Activated naive CD4-positive, alpha-beta T cell treated with anti-CD3 and anti-CD28 coated beads for 36 hours (primary cell): Measurements from ENCODE around the gene ULBP2. TPM values are rescaled to one million over a fixed set of nuclear protein-coding genes. Genes with fewer than 3 reads are reported as not detected.
"Not testable (repeated sequence)": the region's sequence is repeated elsewhere in the genome, so short reads cannot be mapped to it uniquely, and the experiment has no call there.

ENCODE experiments used
- CTCF ChIA-PET: fragments of 350-600 bp; sonication (Branson Sonifier 250); formaldehyde crosslinking; loops from one replicate; lab custom pipeline; 2021; ENCODE audit warnings: antibody characterized with exemption; lab: Charles Lee
- DNase-seq: peaks from one replicate; pipeline ENCODE4 v3.0.0-alpha.2; 2020
- H3K27ac Mint-ChIP-seq: one replicate; pipeline ENCODE4 v1.8.0; 2021; ENCODE audit warnings: mild to moderate bottlenecking, mixed read lengths
- H3K27me3 Mint-ChIP-seq: one replicate; pipeline ENCODE4 v1.8.0; 2021; ENCODE audit warnings: low read depth, mixed read lengths
- H3K36me3 Mint-ChIP-seq: one replicate; pipeline ENCODE4 v1.8.0; 2021; ENCODE audit warnings: low read depth, mixed read lengths
- H3K4me1 Mint-ChIP-seq: one replicate; pipeline ENCODE4 v1.8.0; 2021; ENCODE audit warnings: low read depth, mixed read lengths
- H3K4me3 Mint-ChIP-seq: one replicate; pipeline ENCODE4 v1.8.0; 2021; ENCODE audit warnings: mild to moderate bottlenecking, moderate library complexity, mixed read lengths
- H3K9me3 Mint-ChIP-seq: one replicate; pipeline ENCODE4 v1.8.0; 2021; ENCODE audit warnings: mixed read lengths
- intact Hi-C: fragments of 100-400 bp; cut with micrococcal nuclease; formaldehyde crosslinking; loops from one replicate; pipeline ENCODE4 v1.15.1; 2023
- total RNA-seq, 2 experiments: library from RNA; stranded (reverse); gene quantifications; one replicate each; pipeline ENCODE4 v1.2.3, GENCODE V29; 2021

The ULBP2 gene
- total RNA-seq, 2 experiments from 2014 or later: 0.69 to 1.4 TPM

DNA sequence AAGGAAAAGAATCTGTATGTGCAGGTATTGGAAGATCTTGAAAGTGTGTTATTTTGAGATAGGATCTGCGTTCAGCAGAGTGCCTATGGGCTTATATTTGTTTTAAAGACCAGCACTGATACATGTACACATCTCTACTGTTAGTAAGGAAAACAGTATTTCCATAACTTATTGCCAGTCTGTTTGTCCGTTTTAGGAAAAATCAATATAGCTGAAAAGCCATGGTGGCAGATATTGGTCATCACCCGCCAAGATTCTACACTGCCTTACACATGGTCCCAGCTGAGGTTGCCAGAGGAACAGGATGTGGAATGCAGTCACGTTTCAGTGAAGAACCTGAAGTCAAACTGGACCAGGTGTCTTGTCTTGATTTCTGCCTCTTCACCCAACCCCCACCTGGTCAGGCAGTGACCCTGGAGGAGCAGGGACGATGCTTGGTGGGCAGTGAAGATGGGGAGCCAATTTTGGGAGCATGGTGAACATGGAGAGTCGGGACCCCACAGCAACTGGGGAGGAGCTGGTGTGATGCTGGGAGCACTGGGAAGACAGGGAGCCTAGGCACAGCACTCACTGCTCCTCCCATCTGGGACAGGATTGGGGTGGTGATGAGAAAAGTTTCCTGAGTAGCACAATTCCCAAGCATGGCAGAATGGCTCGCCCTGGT is 14.0 kb downstream of the ULBP2 start:
- CTCF ChIA-PET: interaction anchor here (0.7 kb wide), 1 partner anchor 33 kb away, joined by 3 read pairs; no protein-coding TSS in a partner anchor
- DNase-seq, H3K4me1 Mint-ChIP-seq, intact Hi-C loops, H3K4me3 Mint-ChIP-seq, H3K9me3 Mint-ChIP-seq, H3K27ac Mint-ChIP-seq, H3K36me3 Mint-ChIP-seq: not testable (repeated sequence)
- peaks cover 65% of the 10 kb centered on the region for H3K27me3 Mint-ChIP-seq

DNA sequence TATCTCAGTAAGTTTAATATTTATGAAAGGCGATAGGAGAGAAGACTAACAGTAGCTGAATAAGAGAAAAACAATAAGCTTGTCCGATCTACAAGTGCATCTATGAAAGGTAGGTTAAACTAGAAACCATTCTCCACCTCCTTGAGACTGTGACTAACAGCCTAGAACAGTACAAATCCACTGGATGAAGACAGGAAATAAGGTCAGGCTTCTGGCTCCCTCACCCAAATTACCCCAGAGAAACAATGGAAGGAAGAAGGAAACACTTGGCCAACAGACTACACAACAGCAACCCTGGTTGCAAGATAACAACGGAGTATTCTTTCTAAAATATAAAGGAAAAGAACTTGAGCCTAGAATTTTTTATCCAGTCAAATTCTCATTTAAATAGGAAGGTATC is 16.3 kb downstream of the ULBP2 start:
- H3K27ac Mint-ChIP-seq, H3K9me3 Mint-ChIP-seq, H3K36me3 Mint-ChIP-seq, DNase-seq, H3K4me3 Mint-ChIP-seq, intact Hi-C loops: not testable (repeated sequence)
- peaks cover 12% of the 10 kb centered on the region for H3K4me1 Mint-ChIP-seq
- CTCF ChIA-PET: interaction anchor here (0.6 to 1.6 kb wide), 2 partner anchors 59 to 121 kb away, joined by 4 to 6 read pairs; no protein-coding TSS in a partner anchor
- peaks cover 59% of the 10 kb centered on the region for H3K27me3 Mint-ChIP-seq

DNA sequence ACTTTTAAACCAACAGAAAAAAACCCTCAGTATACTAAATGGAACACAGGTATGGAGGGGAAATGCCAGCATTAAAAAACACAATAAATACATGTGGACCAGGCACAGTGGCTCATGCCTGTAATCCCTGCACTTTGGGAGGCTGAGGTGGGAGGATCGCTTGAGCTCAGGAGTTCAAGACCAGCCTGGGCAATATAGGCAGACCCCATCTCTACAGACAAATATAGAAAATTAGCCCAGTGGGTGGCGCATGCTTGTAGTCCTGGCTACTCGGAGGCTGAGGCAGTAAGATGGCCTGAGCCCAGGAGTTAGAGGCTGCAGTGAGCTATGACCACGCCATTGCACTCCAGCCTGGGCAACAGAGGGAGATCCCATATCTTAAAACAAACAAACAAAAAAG is 18.0 kb downstream of the ULBP2 start:
- H3K27me3 Mint-ChIP-seq: peaks cover 63% of the 10 kb centered on the region
- H3K4me1 Mint-ChIP-seq: peaks cover 19% of the 10 kb centered on the region
- not testable (repeated sequence) for H3K27ac Mint-ChIP-seq, H3K4me3 Mint-ChIP-seq, H3K36me3 Mint-ChIP-seq, H3K9me3 Mint-ChIP-seq, DNase-seq
- intact Hi-C loops: loop anchor here (2.0 kb wide), 1 partner anchor 57 kb away; no protein-coding TSS in a partner anchor
- CTCF ChIA-PET: interaction anchor here (1.2 to 1.6 kb wide), 2 partner anchors 47 to 57 kb away, joined by 4 to 6 read pairs; no protein-coding TSS in a partner anchor

DNA sequence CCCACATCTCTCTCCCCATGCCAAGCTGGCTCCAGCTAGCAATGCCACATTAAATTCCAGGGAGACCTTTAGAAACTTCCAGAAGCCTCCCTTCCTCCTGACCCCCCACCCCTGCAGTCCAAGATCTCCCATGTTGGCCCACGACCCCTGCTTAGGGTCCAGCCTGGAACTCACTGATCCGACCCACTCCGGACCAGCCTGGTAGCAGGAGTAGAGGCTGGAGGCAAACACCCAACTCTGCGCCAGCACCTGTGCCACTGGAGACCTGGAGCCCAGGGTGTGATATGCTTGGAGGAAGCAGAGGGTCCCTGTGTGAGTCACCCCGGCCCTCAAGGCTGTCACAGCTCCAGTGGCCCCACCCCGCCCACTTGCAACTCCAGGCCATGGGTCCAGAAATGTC is 18.7 kb downstream of the ULBP2 start:
- no peak for DNase-seq
- Mint-ChIP-seq H3K4me3 (no peak overlapping the region), H3K9me3 (no peaks in the 10 kb centered on the region), H3K27me3 (peaks cover 64% of the 10 kb centered on the region), H3K27ac (no peak overlapping the region), H3K4me1 (peaks cover 19% of the 10 kb centered on the region), H3K36me3 (peaks cover 5% of the 10 kb centered on the region)
- CTCF ChIA-PET: interaction anchor here (1.2 to 1.6 kb wide), 2 partner anchors 47 to 56 kb away, joined by 4 to 6 read pairs; no protein-coding TSS in a partner anchor
- intact Hi-C loops: loop anchor here (2.0 kb wide), 1 partner anchor 56 kb away; no protein-coding TSS in a partner anchor

DNA sequence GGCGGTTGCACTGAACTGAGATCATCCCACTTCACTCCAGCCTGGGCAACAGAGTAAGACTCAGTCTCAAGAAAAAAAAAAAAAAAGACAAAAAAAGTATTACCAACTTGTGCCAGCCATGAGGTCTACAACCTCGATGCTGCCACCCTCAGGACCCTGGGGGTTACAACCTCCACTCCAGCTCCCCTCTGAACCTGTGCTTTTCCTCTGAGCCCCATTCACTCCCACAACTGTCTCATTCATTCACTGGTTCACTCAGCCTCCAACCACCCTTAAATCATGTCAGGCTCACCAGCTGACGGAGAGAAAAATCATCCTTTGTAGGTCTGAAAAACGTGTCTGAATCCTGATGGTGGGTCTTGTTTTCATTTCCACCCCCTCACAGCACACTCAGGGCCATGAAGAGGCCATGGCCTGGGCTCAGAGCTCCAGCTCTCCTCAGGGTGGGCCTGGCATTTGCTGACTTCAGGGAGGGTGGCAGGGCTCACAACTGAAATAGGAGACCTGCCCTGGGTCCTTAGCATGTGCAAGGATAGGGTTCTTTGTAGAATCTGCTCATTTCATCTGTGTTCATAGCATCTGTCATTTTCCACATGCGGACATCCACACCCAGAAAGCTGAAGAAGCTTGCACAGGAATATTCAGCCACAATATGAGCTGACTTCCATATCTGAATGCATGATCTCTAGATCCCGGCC is 20.1 kb downstream of the ULBP2 start:
- Mint-ChIP-seq H3K4me3 (no peak overlapping the region), H3K4me1 (peaks cover 19% of the 10 kb centered on the region), H3K9me3 (no peaks in the 10 kb centered on the region), H3K27me3 (peaks cover 59% of the 10 kb centered on the region), H3K27ac (no peak overlapping the region), H3K36me3 (peaks cover 5% of the 10 kb centered on the region)
- peak; percentile 70 for DNase-seq
- CTCF ChIA-PET: interaction anchor here (0.7 to 1.1 kb wide), 4 partner anchors 22 to 74 kb away, joined by 3 to 4 read pairs (median 4); no protein-coding TSS in a partner anchor
- intact Hi-C loops: loop anchor here (2.0 kb wide), 1 partner anchor 55 kb away; no protein-coding TSS in a partner anchor

DNA sequence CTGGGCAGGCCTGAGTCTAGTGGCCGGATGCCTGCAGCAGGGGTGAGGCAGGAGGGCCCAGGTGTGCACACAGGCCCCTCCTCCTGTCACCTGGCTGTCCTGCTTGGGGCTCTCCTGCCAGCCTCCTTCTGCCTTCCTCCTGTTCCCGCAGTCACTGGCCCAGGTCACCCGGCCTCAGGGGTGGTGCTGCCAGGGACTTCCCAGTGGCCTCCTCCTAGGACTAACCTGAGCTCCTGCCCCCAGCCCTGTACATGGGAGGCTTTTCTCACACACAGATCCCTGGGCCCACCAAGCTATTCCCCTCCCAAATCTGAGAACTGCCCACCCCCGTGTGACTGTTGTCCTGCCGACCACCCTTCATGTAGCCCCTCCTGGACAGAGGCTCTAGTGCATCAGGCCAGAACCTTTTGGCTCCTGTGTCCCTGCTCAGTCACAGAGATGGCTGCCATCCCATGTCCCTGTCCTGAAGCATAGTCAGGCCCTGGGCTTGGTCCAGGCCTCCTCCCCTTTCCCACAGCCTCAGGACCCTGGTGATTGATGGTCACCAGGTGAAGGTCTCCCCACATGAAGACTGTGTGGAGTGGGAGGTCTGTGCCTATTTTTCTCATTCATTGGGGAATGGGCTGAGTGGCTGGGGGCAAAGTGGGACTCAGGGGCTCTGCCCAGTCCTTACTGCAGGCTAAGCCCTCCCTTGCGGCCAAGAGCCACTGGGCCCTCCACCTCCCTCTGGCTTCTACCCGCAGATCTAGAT is 20.8 kb downstream of the ULBP2 start:
- H3K36me3 Mint-ChIP-seq: peaks cover 5% of the 10 kb centered on the region
- peak overlapping the region; percentile 90 for H3K4me3 Mint-ChIP-seq
- DNase-seq: no peak
- peaks cover 63% of the 10 kb centered on the region for H3K27me3 Mint-ChIP-seq
- no peak overlapping the region for H3K27ac Mint-ChIP-seq
- H3K4me1 Mint-ChIP-seq: peaks cover 19% of the 10 kb centered on the region
- intact Hi-C loops: loop anchor here (1.0 kb wide), 6 partner anchors 21 to 216 kb away; partner anchors contain the start of gene NUP43
- H3K9me3 Mint-ChIP-seq: no peaks in the 10 kb centered on the region
- CTCF ChIA-PET: interaction anchor here (0.8 to 1.1 kb wide), 3 partner anchors 23 to 75 kb away, joined by 3 to 4 read pairs (median 4); no protein-coding TSS in a partner anchor

DNA sequence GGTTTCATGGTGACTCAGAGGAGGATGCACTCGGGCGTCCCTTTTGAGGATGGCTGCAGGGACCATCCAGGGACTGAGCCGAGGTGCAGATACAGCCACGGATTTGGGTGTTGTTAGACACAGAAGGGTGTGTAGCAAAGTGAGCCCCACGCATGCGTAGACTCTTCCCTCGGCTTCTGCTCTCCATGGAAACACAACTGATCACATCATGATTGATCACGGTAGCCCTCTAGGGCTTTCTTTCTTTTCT is 21.3 kb downstream of the ULBP2 start:
- peak; percentile 65 for DNase-seq
- CTCF ChIA-PET: no interaction called here
- Mint-ChIP-seq H3K9me3 (no peaks in the 10 kb centered on the region), H3K27ac (peak overlapping the region; percentile 77), H3K27me3 (peaks cover 61% of the 10 kb centered on the region), H3K36me3 (peaks cover 5% of the 10 kb centered on the region), H3K4me3 (peak overlapping the region; percentile 90), H3K4me1 (peaks cover 19% of the 10 kb centered on the region)
- intact Hi-C loops: loop anchor here (1.0 kb wide), 6 partner anchors 22 to 217 kb away; partner anchors contain the start of gene NUP43

DNA sequence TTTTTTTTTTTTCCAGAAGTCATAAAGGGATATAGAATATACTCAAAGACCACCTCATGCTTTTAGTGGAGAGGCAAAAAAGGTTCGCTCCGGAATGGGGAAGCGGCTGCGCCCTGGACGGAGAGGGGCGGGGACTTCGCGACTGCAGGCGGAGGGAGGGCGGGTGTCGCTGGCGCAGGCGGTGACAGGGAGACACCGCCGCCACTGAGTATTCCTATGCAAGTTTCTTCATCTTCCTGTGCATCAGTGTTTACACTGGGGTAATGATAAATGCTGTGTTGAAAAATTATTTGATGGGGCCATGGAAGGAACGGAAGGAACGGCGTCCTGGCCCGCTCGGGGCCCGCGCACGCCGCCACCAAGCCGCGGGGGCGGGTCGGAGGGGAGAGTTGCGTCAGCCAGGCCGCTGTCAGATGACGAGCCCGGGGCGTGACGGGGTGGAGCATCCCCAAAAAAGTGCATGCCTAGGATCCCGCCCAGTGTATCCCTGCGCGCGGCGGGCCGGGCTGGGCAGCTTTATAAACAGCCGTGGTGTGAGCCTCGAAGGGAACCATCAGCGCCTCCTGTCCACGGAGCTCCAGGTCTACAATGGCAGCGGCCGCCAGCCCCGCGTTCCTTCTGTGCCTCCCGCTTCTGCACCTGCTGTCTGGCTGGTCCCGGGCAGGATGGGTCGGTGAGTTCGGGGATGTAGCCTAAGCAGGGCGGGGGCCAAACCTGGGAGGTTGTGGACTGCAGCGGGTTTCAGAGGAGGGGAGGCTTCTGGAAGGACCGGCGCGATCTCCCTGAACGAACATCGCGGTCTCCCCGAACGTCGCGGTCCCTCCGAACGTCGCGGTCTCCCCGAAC is 21.9 kb downstream of the ULBP2 start, which contains the start of gene ULBP1:
ULBP1 (plus strand) TSS at position 482 of the 846 bp plus-strand sequence; CDS start at position 589, 107 bp downstream.
- Mint-ChIP-seq H3K4me1 (peaks cover 19% of the 10 kb centered on the region), H3K9me3 (no peaks in the 10 kb centered on the region), H3K27ac (peak within 1 kb of the TSS; percentile 78), H3K4me3 (peak within 1 kb of the TSS; percentile 90), H3K27me3 (peaks cover 63% of the 10 kb centered on the region), H3K36me3 (peaks cover 5% of the 10 kb centered on the region)
- intact Hi-C loops: loop anchor here (1.0 kb wide), 6 partner anchors 22 to 217 kb away; partner anchors contain the start of gene NUP43
- CTCF ChIA-PET: interaction anchor here (0.5 kb wide), 1 partner anchor 938 kb away, joined by 5 read pairs; no protein-coding TSS in a partner anchor
- peak; percentile 93 for DNase-seq

DNA sequence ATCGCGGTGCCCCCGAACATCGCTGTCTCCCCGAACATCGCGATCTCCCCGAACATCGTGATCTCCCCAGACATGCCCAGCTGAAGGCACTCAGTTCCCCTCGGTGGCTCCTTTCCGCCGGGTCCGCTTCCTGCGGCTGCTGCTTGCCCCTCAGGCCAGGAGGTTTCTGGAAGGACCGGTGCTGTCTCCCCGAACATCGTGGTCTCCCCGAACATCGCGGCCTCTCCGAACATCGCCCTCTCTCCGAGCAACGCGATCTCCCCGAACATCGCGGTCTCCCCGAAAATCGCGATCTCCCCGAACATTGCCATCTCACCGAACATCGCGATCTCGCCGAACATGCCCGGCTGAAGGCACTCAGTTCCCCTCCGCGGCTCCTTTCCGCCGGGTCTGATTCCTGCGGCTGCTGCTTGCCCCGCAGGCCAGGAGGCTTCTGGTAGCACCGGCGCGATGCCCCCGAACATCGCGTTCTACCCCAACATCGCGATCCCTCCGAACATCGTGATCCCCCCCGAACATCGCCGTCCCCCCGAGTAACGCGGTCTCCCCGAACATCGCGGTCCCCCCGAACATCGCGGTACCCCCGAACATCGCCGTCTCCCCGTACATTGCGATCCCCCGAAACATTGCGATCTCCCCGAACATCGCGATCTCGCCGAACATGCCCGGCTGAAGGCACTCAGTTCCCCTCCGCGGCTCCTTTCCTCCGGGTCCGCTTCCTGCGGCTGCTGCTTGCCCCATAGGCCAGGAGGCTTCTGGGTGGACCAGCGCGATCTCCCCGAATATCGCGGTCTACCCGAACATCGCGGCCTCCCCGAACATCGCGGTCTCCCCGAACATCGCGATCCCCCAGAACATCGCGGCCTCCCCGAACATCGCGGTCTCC is 22.7 kb downstream of the ULBP2 start:
- CTCF ChIA-PET: interaction anchor here (0.5 to 0.7 kb wide), 2 partner anchors 171 to 937 kb away, joined by 3 to 5 read pairs; no protein-coding TSS in a partner anchor
- intact Hi-C loops: no loop called here
- no peaks in the 10 kb centered on the region for H3K9me3 Mint-ChIP-seq
- H3K27me3 Mint-ChIP-seq: peaks cover 62% of the 10 kb centered on the region
- H3K4me1 Mint-ChIP-seq: peaks cover 19% of the 10 kb centered on the region
- peak overlapping the region; percentile 90 for H3K4me3 Mint-ChIP-seq
- peak overlapping the region; percentile 78 for H3K27ac Mint-ChIP-seq
- DNase-seq: peak; percentile 29
- H3K36me3 Mint-ChIP-seq: peaks cover 5% of the 10 kb centered on the region

DNA sequence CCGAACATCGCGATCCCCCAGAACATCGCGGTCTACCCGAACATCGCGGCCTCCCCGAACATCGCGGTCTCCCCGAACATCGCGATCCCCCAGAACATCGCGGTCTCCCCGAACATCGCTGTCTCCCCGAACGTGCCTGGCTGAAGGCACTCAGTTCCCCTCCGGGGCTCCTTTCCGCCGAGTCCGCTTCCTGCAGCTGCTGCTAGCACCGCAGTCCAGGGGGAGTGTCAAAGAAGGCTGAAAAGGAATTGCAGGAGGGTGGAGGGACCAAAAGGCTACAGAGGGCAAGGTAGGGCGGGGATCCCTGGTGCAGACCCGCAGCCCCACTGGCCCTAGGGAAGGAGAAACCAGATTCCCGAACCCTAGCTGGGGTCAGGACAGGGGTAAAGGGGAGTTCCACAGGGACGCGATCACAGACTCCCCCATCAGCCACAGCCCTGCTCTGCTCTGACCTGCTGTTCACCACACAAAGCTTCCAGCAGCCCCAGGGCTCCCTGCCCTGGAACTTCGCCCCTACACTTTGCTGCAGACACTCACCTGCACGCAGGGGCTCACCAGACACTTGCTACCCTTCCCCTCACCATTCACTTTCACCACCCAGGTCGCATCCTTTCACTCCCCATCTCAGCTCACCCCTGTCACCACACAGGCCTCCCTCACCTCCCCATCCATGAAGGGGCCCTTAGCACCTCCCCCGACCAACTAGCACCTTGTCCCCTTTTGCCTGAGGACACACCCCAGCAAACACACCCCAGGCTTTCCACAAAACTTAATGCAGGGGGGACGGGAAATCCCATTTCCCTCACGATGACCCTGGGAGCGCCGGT is 23.6 kb downstream of the ULBP2 start:
- Mint-ChIP-seq H3K27me3 (peaks cover 64% of the 10 kb centered on the region), H3K9me3 (no peaks in the 10 kb centered on the region), H3K27ac (no peak overlapping the region), H3K4me1 (peaks cover 19% of the 10 kb centered on the region), H3K36me3 (peaks cover 5% of the 10 kb centered on the region), H3K4me3 (peak overlapping the region; percentile 90)
- intact Hi-C loops: no loop called here
- DNase-seq: peak; percentile 38
- CTCF ChIA-PET: interaction anchor here (0.7 kb wide), 1 partner anchor 170 kb away, joined by 3 read pairs; no protein-coding TSS in a partner anchor
